Measurements from ENCODE around the gene COA1. TPM values are rescaled to one million over a fixed set of nuclear protein-coding genes. Genes with fewer than 3 reads are reported as not detected.
A peak's percentile ranks its signal among the peaks of the same experiment; 100 is the strongest.

Gene COA1
- total and polyA plus RNA-seq, 2 experiments from 2014 or later: 152 to 220 TPM

DNA sequence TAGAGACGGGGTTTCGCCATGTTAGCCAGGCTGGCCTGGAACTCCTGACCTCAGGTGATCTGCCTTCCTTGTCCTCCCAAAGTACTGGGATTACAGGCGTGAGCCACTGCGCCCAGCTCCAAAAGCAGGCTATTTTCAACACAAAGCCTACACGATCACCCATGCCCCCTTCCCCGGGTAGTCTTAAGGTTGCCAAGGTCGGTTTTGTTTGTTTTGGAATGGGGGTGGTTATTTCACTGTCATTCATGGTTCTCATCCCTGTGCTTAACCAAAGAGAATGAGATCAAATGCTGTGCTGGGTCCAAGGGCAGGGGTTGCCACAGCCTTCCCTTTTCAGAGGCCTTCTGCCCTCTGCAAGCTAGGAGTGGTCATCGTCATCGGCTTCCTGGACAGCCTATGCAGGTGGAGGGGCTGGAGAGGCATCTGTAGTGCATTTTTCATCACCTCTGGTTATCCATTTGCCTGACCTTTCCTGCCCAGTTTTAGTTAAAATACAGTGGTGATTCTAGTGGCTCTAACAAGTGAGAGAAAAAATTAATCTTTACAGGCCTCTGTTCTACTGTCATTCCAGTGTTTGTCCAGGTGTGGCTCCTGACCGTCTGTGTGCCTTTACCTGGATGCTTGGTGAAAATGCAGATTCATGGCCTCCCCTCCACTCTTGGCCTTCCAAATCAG is 40.6 kb upstream of the COA1 start:
- Histone ChIP-seq H3K36me3 (no peaks in the 10 kb centered on the region), H3K4me3 (no peak overlapping the region), H3K4me1 (ENCODE audit: low read depth) (peaks cover 24% of the 10 kb centered on the region), H3K27me3 (no peaks in the 10 kb centered on the region), H3K9me3 (ENCODE audit: low read depth) (no peaks in the 10 kb centered on the region), H3K27ac (no peak overlapping the region)
- no peak for DNase-seq (ENCODE audit: low read depth in 1 of 2, low spot score in 1 of 2)
- TF ChIP-seq, protein P1, sequence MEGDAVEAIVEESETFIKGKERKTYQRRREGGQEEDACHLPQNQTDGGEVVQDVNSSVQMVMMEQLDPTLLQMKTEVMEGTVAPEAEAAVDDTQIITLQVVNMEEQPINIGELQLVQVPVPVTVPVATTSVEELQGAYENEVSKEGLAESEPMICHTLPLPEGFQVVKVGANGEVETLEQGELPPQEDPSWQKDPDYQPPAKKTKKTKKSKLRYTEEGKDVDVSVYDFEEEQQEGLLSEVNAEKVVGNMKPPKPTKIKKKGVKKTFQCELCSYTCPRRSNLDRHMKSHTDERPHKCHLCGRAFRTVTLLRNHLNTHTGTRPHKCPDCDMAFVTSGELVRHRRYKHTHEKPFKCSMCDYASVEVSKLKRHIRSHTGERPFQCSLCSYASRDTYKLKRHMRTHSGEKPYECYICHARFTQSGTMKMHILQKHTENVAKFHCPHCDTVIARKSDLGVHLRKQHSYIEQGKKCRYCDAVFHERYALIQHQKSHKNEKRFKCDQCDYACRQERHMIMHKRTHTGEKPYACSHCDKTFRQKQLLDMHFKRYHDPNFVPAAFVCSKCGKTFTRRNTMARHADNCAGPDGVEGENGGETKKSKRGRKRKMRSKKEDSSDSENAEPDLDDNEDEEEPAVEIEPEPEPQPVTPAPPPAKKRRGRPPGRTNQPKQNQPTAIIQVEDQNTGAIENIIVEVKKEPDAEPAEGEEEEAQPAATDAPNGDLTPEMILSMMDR (IDR thresholded peaks at IDR 0.05; ENCODE audit: low read depth, low read length): no peak

DNA sequence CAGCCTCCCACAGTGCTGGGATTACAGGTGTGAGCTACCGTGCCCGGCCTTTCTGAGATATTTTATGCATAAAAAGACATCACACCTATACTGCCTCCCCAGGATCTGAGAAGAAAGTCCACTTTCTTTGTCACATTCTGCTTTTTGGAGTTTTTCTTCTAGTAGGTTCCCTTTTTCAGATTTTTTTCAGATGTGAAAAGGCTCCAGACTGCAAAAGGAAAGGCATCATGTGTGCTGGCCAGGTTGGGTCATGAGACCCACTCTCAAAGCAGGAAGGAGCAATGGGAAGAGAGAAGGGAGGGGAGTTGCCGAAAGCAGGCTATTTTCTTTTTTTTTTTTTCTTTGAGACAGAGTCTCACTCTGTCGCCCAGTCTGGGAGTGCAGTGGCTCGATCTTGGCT is 40.0 kb upstream of the COA1 start:
- no peaks in the 10 kb centered on the region for H3K27me3 ChIP-seq
- TF ChIP-seq, protein P1 (IDR thresholded peaks at IDR 0.05; ENCODE audit: low read depth, low read length): no peak
- H3K4me3 ChIP-seq: no peak overlapping the region
- no peaks in the 10 kb centered on the region for H3K9me3 ChIP-seq (ENCODE audit: low read depth)
- DNase-seq (ENCODE audit: low read depth in 1 of 2, low spot score in 1 of 2): no peak
- peaks cover 30% of the 10 kb centered on the region for H3K4me1 ChIP-seq (ENCODE audit: low read depth)
- H3K36me3 ChIP-seq: no peaks in the 10 kb centered on the region
- no peak overlapping the region for H3K27ac ChIP-seq

DNA sequence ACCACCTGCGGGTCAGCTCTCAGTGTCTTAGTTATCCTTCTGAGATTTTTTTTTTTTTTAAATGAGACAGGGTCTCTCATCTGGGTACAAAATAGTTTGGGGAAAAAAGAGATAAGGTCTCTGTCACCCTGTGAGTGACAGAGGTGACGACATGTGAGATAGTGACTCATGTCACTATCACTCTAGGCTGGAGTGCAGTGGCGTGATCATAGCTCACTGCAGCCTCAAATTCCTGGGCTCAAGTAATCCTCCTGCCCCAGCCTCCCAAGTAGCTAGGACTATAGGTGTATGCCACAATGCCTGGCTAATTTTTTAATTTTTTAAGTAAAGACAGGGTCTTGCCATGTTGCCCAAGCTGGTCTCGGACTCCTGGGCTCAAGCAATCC is 39.6 kb upstream of the COA1 start:
- H3K4me1 ChIP-seq (ENCODE audit: low read depth): peaks cover 33% of the 10 kb centered on the region
- H3K27ac ChIP-seq: no peak overlapping the region
- TF ChIP-seq, protein P1 (IDR thresholded peaks at IDR 0.05; ENCODE audit: low read depth, low read length): no peak
- H3K4me3 ChIP-seq: no peak overlapping the region
- no peaks in the 10 kb centered on the region for H3K9me3 ChIP-seq (ENCODE audit: low read depth)
- H3K36me3 ChIP-seq: no peaks in the 10 kb centered on the region
- H3K27me3 ChIP-seq: no peaks in the 10 kb centered on the region
- DNase-seq (ENCODE audit: low read depth in 1 of 2, low spot score in 1 of 2): no peak

DNA sequence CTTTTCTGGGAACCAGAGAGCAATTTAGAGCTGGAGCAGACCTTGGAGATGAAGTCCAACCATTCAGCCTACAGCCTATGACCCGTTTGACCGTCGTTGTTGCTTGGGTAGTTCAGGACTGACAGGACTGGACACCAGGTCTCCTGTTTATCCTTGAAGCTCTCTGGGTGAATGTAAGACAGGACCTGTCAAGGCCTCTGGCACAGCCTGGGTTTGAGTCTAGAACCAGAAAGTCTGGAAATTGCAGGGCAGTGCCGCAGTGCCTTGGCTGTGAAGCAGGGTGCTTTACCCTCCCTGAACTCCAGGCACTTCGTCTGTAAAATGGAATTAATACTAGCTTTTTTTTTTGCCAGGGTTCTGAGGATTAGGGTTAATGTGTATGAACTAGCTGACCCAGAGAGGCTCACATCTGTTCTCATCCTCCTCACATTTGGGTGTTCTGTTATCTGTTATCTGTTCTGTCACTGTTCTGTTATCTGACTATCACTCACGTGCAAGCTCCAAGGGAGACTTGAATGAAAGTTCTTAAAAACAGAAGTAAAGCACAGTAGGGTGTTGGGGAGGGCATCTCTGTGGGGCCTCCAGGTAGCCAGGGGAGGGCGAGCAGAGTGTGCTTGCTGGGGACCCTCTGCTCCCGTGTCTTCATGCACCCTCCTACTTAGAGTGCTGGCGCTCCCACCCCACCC is 39.0 kb upstream of the COA1 start:
- Histone ChIP-seq H3K9me3 (ENCODE audit: low read depth) (no peaks in the 10 kb centered on the region), H3K4me3 (no peak overlapping the region), H3K27me3 (no peaks in the 10 kb centered on the region), H3K27ac (peak overlapping the region; percentile 16), H3K36me3 (no peaks in the 10 kb centered on the region), H3K4me1 (ENCODE audit: low read depth) (peaks cover 35% of the 10 kb centered on the region)
- TF ChIP-seq, protein P1 (IDR thresholded peaks at IDR 0.05; ENCODE audit: low read depth, low read length): no peak
- no peak for DNase-seq (ENCODE audit: low read depth in 1 of 2, low spot score in 1 of 2)

DNA sequence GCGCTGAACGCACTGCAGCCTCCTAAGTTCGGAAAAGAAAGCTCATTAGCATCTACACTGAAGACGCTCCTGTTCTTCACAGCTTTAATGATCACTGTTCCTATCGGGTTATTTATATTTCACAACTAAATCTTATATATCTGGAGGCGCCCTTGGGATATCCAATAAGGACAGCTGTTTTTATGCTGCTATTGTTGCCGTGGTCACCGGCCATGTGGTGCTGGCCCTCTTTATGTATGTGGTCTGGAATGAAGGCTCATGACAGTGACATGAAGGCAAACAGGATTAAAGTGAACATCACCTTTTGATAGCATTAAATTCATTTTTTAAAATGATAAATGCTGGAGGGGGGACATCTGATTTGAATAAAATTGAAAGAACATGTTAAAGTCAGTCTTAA is 38.0 kb upstream of the COA1 start:
- H3K9me3 ChIP-seq (ENCODE audit: low read depth): no peaks in the 10 kb centered on the region
- peaks cover 35% of the 10 kb centered on the region for H3K4me1 ChIP-seq (ENCODE audit: low read depth)
- DNase-seq (ENCODE audit: low read depth in 1 of 2, low spot score in 1 of 2): no peak
- H3K4me3 ChIP-seq: no peak overlapping the region
- no peaks in the 10 kb centered on the region for H3K27me3 ChIP-seq
- H3K36me3 ChIP-seq: no peaks in the 10 kb centered on the region
- TF ChIP-seq, protein P1 (IDR thresholded peaks at IDR 0.05; ENCODE audit: low read depth, low read length): no peak
- no peak overlapping the region for H3K27ac ChIP-seq
